GM23338 (cell line): ENCODE measurements around the gene PCSK5. TPM values are rescaled to one million over a fixed set of nuclear protein-coding genes. Genes with fewer than 3 reads are reported as not detected.

ENCODE experiments used
- ATAC-seq: fragments of 200-7000 bp; cut with Tn5 transposase; 3 replicates; pipeline ENCODE4 v1.9.1; 2020
- DNase-seq: peaks from one replicate; pipeline ENCODE4 v3.0.0-alpha.2; 2015; ENCODE audit warnings: low spot score
- H2AFZ ChIP-seq: fragments of 200-600 bp; sonication (generic); 2 replicates; pipeline ENCODE4 v1.8.0; 2016; ENCODE audit warnings: antibody characterized with exemption, mild to moderate bottlenecking, moderate library complexity
- H3F3A ChIP-seq: fragments of 200-600 bp; sonication (generic); replicated peaks from 2 replicates; pipeline ENCODE4 v1.8.0; 2017; ENCODE audit warnings: antibody characterized with exemption, mixed run types, low read depth
- H3K27ac ChIP-seq: fragments of 200-600 bp; sonication (generic); 2 replicates; pipeline ENCODE4 v1.6.1; 2016; ENCODE audit warnings: low read depth
- H3K27me3 ChIP-seq: fragments of 200-600 bp; sonication (generic); 2 replicates; pipeline ENCODE4 v1.8.0; 2016; ENCODE audit warnings: mild to moderate bottlenecking, mixed run types, moderate library complexity; ENCODE audit not compliant: insufficient read depth
- H3K36me3 ChIP-seq: fragments of 200-600 bp; sonication (generic); 2 replicates; pipeline ENCODE4 v1.8.0; 2016; ENCODE audit warnings: mild to moderate bottlenecking; ENCODE audit not compliant: insufficient read depth
- H3K4me1 ChIP-seq: fragments of 200-600 bp; sonication (generic); 2 replicates; pipeline ENCODE4 v1.8.0; 2016; ENCODE audit warnings: mild to moderate bottlenecking, moderate library complexity; ENCODE audit not compliant: insufficient read depth
- H3K4me2 ChIP-seq: fragments of 200-600 bp; sonication (generic); 2 replicates; pipeline ENCODE4 v1.7.1; 2017; ENCODE audit warnings: mixed run types
- H3K4me3 ChIP-seq: fragments of 200-600 bp; sonication (generic); 2 replicates; pipeline ENCODE4 v1.6.1; 2016; ENCODE audit warnings: mixed run types
- H3K79me2 ChIP-seq: fragments of 200-600 bp; sonication (generic); replicated peaks from 2 replicates; pipeline ENCODE4 v1.8.0; 2017; ENCODE audit warnings: mild to moderate bottlenecking; ENCODE audit not compliant: insufficient read depth
- H3K9me2 ChIP-seq: fragments of 200-600 bp; sonication (generic); 2 replicates; pipeline ENCODE4 v1.8.0; 2017; ENCODE audit not compliant: insufficient read depth
- H4K20me1 ChIP-seq: fragments of 200-600 bp; sonication (generic); replicated peaks from 2 replicates; pipeline ENCODE4 v1.8.0; 2017; ENCODE audit warnings: mild to moderate bottlenecking; ENCODE audit not compliant: insufficient read depth
- H3K27ac Mint-ChIP-seq: 2 replicates; pipeline ENCODE4 v1.8.0; 2020; ENCODE audit warnings: inconsistent platforms, mild to moderate bottlenecking, moderate library complexity, mixed read lengths
- H3K27me3 Mint-ChIP-seq: 3 replicates; pipeline ENCODE4 v1.8.0; 2022; ENCODE audit warnings: low read depth, mild to moderate bottlenecking, moderate library complexity, mixed read lengths, inconsistent platforms; ENCODE audit not compliant: insufficient read depth, poor library complexity
- H3K36me3 Mint-ChIP-seq: 3 replicates; pipeline ENCODE4 v1.8.0; 2021; ENCODE audit warnings: low read depth, mild to moderate bottlenecking, inconsistent platforms, moderate library complexity, mixed read lengths
- H3K4me1 Mint-ChIP-seq: 3 replicates; pipeline ENCODE4 v1.8.0; 2020; ENCODE audit warnings: mild to moderate bottlenecking, inconsistent platforms, mixed read lengths
- H3K4me3 Mint-ChIP-seq: 3 replicates; pipeline ENCODE4 v1.8.0; 2021; ENCODE audit warnings: moderate library complexity, mild to moderate bottlenecking, inconsistent platforms, mixed read lengths
- H3K9me3 Mint-ChIP-seq: 3 replicates; pipeline ENCODE4 v1.8.0; 2020; ENCODE audit warnings: moderate library complexity, mild to moderate bottlenecking, inconsistent platforms, mixed read lengths
- CREB1 ChIP-seq: fragments of 250-450 bp; sonication (Bioruptor Pico); IDR thresholded peaks from 2 replicates; pipeline ENCODE4 v1.5.0; 2020; ENCODE audit warnings: low read depth, mild to moderate bottlenecking, moderate library complexity
- EZH2 ChIP-seq: fragments of 200-600 bp; sonication (generic); IDR thresholded peaks from one replicate; pipeline ENCODE4 v1.8.0; 2017; ENCODE audit warnings: antibody characterized with exemption, mild to moderate bottlenecking, low read depth; ENCODE audit not compliant: unreplicated experiment
- EZH2phosphoT487 ChIP-seq: fragments of 200-600 bp; sonication (generic); IDR thresholded peaks from one replicate; pipeline ENCODE4 v1.8.1; 2018; ENCODE audit warnings: antibody characterized with exemption; ENCODE audit not compliant: unreplicated experiment
- NANOG ChIP-seq: IDR thresholded peaks from 2 replicates; pipeline ENCODE4 v1.6.1; 2016; ENCODE audit warnings: antibody characterized with exemption, borderline replicate concordance
- POLR2AphosphoS5 ChIP-seq: IDR thresholded peaks from 2 replicates; pipeline ENCODE4 v1.6.1; 2016; ENCODE audit warnings: antibody characterized with exemption, low read depth
- STAT1 ChIP-seq: IDR thresholded peaks from one replicate; pipeline ENCODE4 v1.6.1; 2016; ENCODE audit warnings: antibody characterized with exemption; ENCODE audit not compliant: unreplicated experiment
- ZNF331 ChIP-seq: fragments of 250-450 bp; sonication (Bioruptor Pico); IDR thresholded peaks from 2 replicates; pipeline ENCODE4 v1.5.0; 2020; ENCODE audit warnings: low read depth, mild to moderate bottlenecking, moderate library complexity
- polyA plus RNA-seq: library from polyadenylated mRNA; unstranded; fragments of >200 nt; fragmentation: Nextera tagmentation; extraction: Ambion mirVana; gene quantifications from 2 replicates; pipeline ENCODE4 v1.2.1, GENCODE V29; 2016
- total RNA-seq: library from RNA; depleted of rRNA; stranded (reverse); fragments of >200 nt; shearing (Covaris generic); gene quantifications from 2 replicates; pipeline ENCODE4 v1.2.3, GENCODE V29; 2014
- TF ChIP-seq, protein P1 (sequence below): IDR thresholded peaks from one replicate; pipeline ENCODE4 v1.6.1; 2018; ENCODE audit warnings: antibody characterized with exemption; ENCODE audit not compliant: unreplicated experiment
- TF ChIP-seq, protein P2 (sequence below), 2 experiments: fragments of 200-600 bp in 1 of 2; sonication (generic) in 1 of 2; conservative IDR thresholded peaks; 2 replicates each; pipeline versions ENCODE4 v1.5.1 to v1.6.1; 2016 to 2017; ENCODE audit warnings: antibody characterized with exemption in 2 of 2, low read depth in 2 of 2, mild to moderate bottlenecking in 2 of 2, moderate library complexity in 1 of 2
- TF ChIP-seq, protein P3 (sequence below): IDR thresholded peaks from 2 replicates; pipeline ENCODE4 v1.6.1; 2016; ENCODE audit warnings: antibody characterized with exemption

The PCSK5 gene
- total and polyA plus RNA-seq, 2 experiments from 2014 or later, result 12.3 to 34.8 TPM

DNA sequence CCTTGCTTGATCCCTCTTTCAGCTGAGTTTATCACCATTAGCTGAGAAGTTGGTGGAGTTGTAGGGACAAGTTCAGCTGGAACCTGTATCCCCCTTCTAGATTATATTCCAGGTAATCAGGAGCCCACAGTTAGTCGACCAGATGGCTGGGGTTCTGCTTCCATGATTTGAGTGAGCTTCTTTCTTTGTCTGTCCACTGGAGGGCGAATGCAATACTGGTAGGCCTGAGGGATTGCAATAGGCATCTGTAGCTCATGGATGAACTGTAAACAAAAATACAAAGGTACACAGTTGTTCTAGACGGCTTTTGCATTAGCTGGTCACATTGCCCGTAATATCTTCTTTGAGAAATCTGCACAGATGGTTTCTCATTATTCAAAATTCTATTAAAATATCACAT lies 88.9 kb downstream of the PCSK5 start:
- H3K27ac ChIP-seq, result no peak overlapping the region
- H3K79me2 ChIP-seq, result peaks cover 41% of the 10 kb centered on the region
- H3K27me3 Mint-ChIP-seq, result no peaks in the 10 kb centered on the region
- no peaks in the 10 kb centered on the region for H3K9me3 Mint-ChIP-seq
- H3K4me1 ChIP-seq, result peaks cover 16% of the 10 kb centered on the region
- H3K4me2 ChIP-seq, result no peak overlapping the region
- no peaks in the 10 kb centered on the region for H4K20me1 ChIP-seq
- H3K4me3 ChIP-seq, result no peak overlapping the region
- H3K4me3 Mint-ChIP-seq, result no peak overlapping the region
- H3K27ac Mint-ChIP-seq, result no peak overlapping the region
- peak; percentile 83 for ATAC-seq
- H3F3A ChIP-seq, result no peaks in the 10 kb centered on the region
- H3K27me3 ChIP-seq, result no peaks in the 10 kb centered on the region
- DNase-seq, result peak; percentile 77
- H3K36me3 Mint-ChIP-seq, result no peaks in the 10 kb centered on the region
- no peaks in the 10 kb centered on the region for H3K36me3 ChIP-seq
- H3K4me1 Mint-ChIP-seq, result peaks cover 29% of the 10 kb centered on the region
- TF ChIP-seq, protein P1, sequence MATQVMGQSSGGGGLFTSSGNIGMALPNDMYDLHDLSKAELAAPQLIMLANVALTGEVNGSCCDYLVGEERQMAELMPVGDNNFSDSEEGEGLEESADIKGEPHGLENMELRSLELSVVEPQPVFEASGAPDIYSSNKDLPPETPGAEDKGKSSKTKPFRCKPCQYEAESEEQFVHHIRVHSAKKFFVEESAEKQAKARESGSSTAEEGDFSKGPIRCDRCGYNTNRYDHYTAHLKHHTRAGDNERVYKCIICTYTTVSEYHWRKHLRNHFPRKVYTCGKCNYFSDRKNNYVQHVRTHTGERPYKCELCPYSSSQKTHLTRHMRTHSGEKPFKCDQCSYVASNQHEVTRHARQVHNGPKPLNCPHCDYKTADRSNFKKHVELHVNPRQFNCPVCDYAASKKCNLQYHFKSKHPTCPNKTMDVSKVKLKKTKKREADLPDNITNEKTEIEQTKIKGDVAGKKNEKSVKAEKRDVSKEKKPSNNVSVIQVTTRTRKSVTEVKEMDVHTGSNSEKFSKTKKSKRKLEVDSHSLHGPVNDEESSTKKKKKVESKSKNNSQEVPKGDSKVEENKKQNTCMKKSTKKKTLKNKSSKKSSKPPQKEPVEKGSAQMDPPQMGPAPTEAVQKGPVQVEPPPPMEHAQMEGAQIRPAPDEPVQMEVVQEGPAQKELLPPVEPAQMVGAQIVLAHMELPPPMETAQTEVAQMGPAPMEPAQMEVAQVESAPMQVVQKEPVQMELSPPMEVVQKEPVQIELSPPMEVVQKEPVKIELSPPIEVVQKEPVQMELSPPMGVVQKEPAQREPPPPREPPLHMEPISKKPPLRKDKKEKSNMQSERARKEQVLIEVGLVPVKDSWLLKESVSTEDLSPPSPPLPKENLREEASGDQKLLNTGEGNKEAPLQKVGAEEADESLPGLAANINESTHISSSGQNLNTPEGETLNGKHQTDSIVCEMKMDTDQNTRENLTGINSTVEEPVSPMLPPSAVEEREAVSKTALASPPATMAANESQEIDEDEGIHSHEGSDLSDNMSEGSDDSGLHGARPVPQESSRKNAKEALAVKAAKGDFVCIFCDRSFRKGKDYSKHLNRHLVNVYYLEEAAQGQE, result no peak
- TF ChIP-seq EZH2 (no peak), POLR2AphosphoS5 (no peak), NANOG (no peak)
- TF ChIP-seq, protein P2, sequence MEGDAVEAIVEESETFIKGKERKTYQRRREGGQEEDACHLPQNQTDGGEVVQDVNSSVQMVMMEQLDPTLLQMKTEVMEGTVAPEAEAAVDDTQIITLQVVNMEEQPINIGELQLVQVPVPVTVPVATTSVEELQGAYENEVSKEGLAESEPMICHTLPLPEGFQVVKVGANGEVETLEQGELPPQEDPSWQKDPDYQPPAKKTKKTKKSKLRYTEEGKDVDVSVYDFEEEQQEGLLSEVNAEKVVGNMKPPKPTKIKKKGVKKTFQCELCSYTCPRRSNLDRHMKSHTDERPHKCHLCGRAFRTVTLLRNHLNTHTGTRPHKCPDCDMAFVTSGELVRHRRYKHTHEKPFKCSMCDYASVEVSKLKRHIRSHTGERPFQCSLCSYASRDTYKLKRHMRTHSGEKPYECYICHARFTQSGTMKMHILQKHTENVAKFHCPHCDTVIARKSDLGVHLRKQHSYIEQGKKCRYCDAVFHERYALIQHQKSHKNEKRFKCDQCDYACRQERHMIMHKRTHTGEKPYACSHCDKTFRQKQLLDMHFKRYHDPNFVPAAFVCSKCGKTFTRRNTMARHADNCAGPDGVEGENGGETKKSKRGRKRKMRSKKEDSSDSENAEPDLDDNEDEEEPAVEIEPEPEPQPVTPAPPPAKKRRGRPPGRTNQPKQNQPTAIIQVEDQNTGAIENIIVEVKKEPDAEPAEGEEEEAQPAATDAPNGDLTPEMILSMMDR (conservative IDR thresholded peaks at IDR 0.05; ENCODE audit: low read depth in 2 of 2), result peak; percentile 58 to 64
- no peaks in the 10 kb centered on the region for H3K9me2 ChIP-seq
- H2AFZ ChIP-seq, result no peak overlapping the region

DNA sequence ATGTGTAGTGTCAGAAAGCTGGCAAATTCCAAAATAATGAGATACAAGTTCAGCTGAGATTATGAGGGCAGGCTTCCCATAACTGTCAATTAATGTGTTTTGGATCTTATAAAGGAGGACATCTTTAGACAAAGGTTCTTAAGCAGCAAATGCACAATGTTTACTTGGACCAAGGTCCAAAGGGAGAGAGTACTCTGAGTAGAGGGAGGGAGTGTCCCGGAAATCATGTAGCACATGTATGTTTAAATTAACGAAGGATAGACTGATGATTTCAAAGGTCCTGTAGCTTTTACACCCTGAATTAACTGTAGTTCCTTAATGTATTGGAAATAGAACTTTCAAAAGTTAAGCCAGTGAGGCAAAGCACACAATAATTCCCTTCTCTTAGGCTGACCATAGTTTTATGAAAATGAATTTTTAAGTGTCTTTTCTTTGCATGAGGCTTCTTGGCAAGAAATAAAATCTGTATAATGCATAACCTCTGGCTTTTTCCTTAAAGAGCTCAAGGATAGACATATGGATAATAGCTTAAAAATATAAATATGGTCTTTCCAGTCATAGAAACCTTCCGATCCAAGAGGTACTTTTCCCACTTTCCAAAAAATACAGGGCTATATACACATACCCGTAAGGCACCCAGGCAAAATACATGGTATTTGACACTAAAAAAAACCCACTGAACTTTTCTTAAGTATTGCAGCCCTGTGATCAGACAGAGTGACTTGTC lies 93.0 kb downstream of the PCSK5 start:
- DNase-seq, result no peak
- peaks cover 38% of the 10 kb centered on the region for H3K79me2 ChIP-seq
- no peak for TF ChIP-seq EZH2
- no peak for TF ChIP-seq CREB1 (CRISPR knock-in tag)
- no peak for TF ChIP-seq STAT1
- TF ChIP-seq ZNF331, result no peak
- TF ChIP-seq, protein P3, sequence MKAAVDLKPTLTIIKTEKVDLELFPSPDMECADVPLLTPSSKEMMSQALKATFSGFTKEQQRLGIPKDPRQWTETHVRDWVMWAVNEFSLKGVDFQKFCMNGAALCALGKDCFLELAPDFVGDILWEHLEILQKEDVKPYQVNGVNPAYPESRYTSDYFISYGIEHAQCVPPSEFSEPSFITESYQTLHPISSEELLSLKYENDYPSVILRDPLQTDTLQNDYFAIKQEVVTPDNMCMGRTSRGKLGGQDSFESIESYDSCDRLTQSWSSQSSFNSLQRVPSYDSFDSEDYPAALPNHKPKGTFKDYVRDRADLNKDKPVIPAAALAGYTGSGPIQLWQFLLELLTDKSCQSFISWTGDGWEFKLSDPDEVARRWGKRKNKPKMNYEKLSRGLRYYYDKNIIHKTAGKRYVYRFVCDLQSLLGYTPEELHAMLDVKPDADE, result no peak
- no peak for TF ChIP-seq POLR2AphosphoS5
- TF ChIP-seq NANOG, result no peak
- TF ChIP-seq EZH2phosphoT487, result no peak
- TF ChIP-seq, protein P1, result no peak
- TF ChIP-seq, protein P2 (conservative IDR thresholded peaks at IDR 0.05; ENCODE audit: low read depth in 2 of 2), result no peak

More for the DNA sequence above, 93.0 kb downstream of the PCSK5 start:
- Mint-ChIP-seq H3K4me3 (no peak overlapping the region), H3K36me3 (peaks cover 14% of the 10 kb centered on the region), H3K4me1 (peaks cover 6% of the 10 kb centered on the region), H3K27me3 (no peaks in the 10 kb centered on the region), H3K27ac (peak overlapping the region; percentile 69; the same call in 1 of the 2 replicates), H3K9me3 (no peaks in the 10 kb centered on the region)
- H3F3A ChIP-seq, result no peaks in the 10 kb centered on the region
- H2AFZ ChIP-seq, result no peak overlapping the region
- H3K4me2 ChIP-seq, result no peak overlapping the region
- no peaks in the 10 kb centered on the region for H3K9me2 ChIP-seq
- H3K4me1 ChIP-seq, result no peaks in the 10 kb centered on the region; the same call in 1 of the 2 replicates
- no peak for ATAC-seq
- no peak overlapping the region for H3K27ac ChIP-seq
- H4K20me1 ChIP-seq, result peaks cover 1% of the 10 kb centered on the region; the same call in 1 of the 2 replicates
- H3K36me3 ChIP-seq, result no peaks in the 10 kb centered on the region
- H3K27me3 ChIP-seq, result no peaks in the 10 kb centered on the region
- H3K4me3 ChIP-seq, result no peak overlapping the region
